Neural cell (in vitro differentiated cells): ENCODE data around the gene ZFYVE28.

ENCODE experiments used
- CTCF ChIP-seq: fragments of 450-650 bp; IDR thresholded peaks from 2 replicates; pipeline ENCODE4 v1.5.1; 2014; ENCODE audit warnings: antibody characterized with exemption, mild to moderate bottlenecking, moderate library complexity; ENCODE audit not compliant: poor library complexity, severe bottlenecking
- EP300 ChIP-seq: fragments of 450-650 bp; conservative IDR thresholded peaks from 2 replicates; pipeline ENCODE4 v1.6.1; 2014; ENCODE audit warnings: antibody characterized with exemption, mild to moderate bottlenecking, moderate library complexity; ENCODE audit not compliant: poor library complexity, severe bottlenecking
- EZH2 ChIP-seq: fragments of 200-600, 300-800 bp; shearing (Covaris generic), sonication (generic); IDR thresholded peaks from 2 replicates; pipeline ENCODE4 v1.6.1; 2014; ENCODE audit warnings: antibody characterized with exemption, low read length, borderline replicate concordance, mild to moderate bottlenecking; ENCODE audit not compliant: insufficient read depth, poor library complexity, severe bottlenecking
- POLR2AphosphoS5 ChIP-seq: IDR thresholded peaks from 2 replicates; pipeline ENCODE4 v1.6.1; 2012
- RAD21 ChIP-seq: fragments of 450-650 bp; conservative IDR thresholded peaks from 2 replicates; pipeline ENCODE4 v1.6.1; 2014; ENCODE audit warnings: antibody characterized with exemption, mild to moderate bottlenecking, moderate library complexity
- REST ChIP-seq: IDR thresholded peaks from 2 replicates; pipeline ENCODE4 v1.6.1; 2012; ENCODE audit warnings: borderline replicate concordance
- SMC3 ChIP-seq: fragments of 450-650 bp; conservative IDR thresholded peaks from 2 replicates; pipeline ENCODE4 v1.6.1; 2014; ENCODE audit warnings: antibody characterized with exemption, mild to moderate bottlenecking, moderate library complexity; ENCODE audit not compliant: poor library complexity

DNA sequence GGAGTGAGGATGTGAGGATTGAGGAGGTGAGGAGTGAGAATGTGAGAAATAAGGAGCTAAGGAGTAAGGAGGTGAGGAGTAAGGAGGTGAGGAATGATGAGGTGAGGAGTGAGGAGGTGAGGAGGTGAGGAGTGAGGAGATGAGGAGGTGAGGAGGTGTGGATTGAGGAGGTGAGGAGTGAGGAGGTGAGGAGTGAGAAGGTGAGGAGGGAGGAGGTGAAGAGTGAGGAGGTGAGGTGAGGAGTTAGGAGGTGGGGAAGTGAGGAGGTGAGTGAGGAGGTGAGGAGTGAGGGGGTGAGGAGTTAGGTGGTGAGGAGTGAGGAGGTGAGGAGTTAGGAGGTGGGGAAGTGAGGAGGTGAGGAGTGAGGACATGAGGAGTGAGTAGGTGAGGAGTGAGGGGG, 81.8 kb downstream of the ZFYVE28 start:
- TF ChIP-seq POLR2AphosphoS5 (no peak), CTCF (no peak), EP300 (no peak), EZH2 (no peak), REST (no peak), SMC3 (no peak), RAD21 (no peak)
